ENCODE data around the gene PPP1R37. TPM values are rescaled to one million over a fixed set of nuclear protein-coding genes. Genes with fewer than 3 reads are reported as not detected.

The PPP1R37 gene
- total and polyA plus RNA-seq, 2 of the 13 experiments (the other 11 are each of a cell fraction or from before 2014, with no cell fraction given) = 9.0 to 14.3 TPM

- TF ChIP-seq AHDC1 (CRISPR knock-in tag; IDR thresholded peaks at IDR 0.05; ENCODE audit: borderline replicate concordance) (peak; percentile 49; the same call in 1 of the 2 replicates), SMC3 (IDR thresholded peaks at IDR 0.05; ENCODE audit: low read length) (no peak), SETDB1 (CRISPR knock-in tag; IDR thresholded peaks at IDR 0.05; ENCODE audit: borderline replicate concordance) (no peak), MEIS2 (CRISPR knock-in tag; IDR thresholded peaks at IDR 0.05) (peak; percentile 90; the same call in 1 of the 2 replicates), ZNF503 (CRISPR knock-in tag; IDR thresholded peaks at IDR 0.05) (peak; percentile 83), JUN (CRISPR knock-in tag; IDR thresholded peaks at IDR 0.05) (peak; percentile 16; the same call in 1 of the 2 replicates), BCLAF1 (IDR thresholded peaks at IDR 0.05) (no peak), ZNF329 (CRISPR knock-in tag; IDR thresholded peaks at IDR 0.05; ENCODE audit: low read depth) (peak; percentile 72; the same call in 1 of the 2 replicates), DR1 (CRISPR knock-in tag; IDR thresholded peaks at IDR 0.05) (peak; percentile 62), TEF (CRISPR knock-in tag; IDR thresholded peaks at IDR 0.05) (peak; percentile 70; the same call in 1 of the 2 replicates), MNT (IDR thresholded peaks at IDR 0.05) (peak; percentile 55), WIZ (CRISPR knock-in tag; IDR thresholded peaks at IDR 0.05) (0 out of 2 replicates have a peak, but pooled peaks have one; percentile 19), ZBTB8A (CRISPR knock-in tag; IDR thresholded peaks at IDR 0.05; ENCODE audit: borderline replicate concordance, low read depth) (no peak), CCDC6 (CRISPR knock-in tag; IDR thresholded peaks at IDR 0.05) (peak; percentile 93), ELF4 (CRISPR knock-in tag; IDR thresholded peaks at IDR 0.05; ENCODE audit: borderline replicate concordance) (no peak)
These were observed 13.7 kb upstream of the PPP1R37 start, which contains the start of gene GEMIN7 (continued) for GRCh38 chr19:45079063-45079910.

Measured in HepG2 (cell line).